Renal cortical epithelial cell (primary cell): Measurements from ENCODE around the gene CREBL2. TPM values are rescaled to one million over a fixed set of nuclear protein-coding genes. Genes with fewer than 3 reads are reported as not detected.
A peak's percentile ranks its signal among the peaks of the same experiment; 100 is the strongest.

ENCODE experiments used
- DNase-seq: peaks from one replicate; pipeline ENCODE4 v3.0.0-alpha.2; 2011; ENCODE audit warnings: low read depth
- total RNA-seq: library from RNA; depleted of rRNA; stranded (reverse); fragments of >200 nt; gene quantifications from 2 replicates; pipeline ENCODE4 v1.2.3, GENCODE V29; 2014

The CREBL2 gene
- total RNA-seq, 1 donor from 2014 or later: 39.4 TPM

GRCh38 chr12:12676605-12677004 lies 64.9 kb downstream of the CREBL2 start:
- DNase-seq: no peak

- no peak for DNase-seq
Observed at GRCh38 chr12:12681061-12681765, 69.5 kb downstream of the CREBL2 start.

- DNase-seq: no peak
Observed at GRCh38 chr12:12682284-12682683, 70.6 kb downstream of the CREBL2 start.

- DNase-seq: no peak
Observed at GRCh38 chr12:12683136-12683697, 71.5 kb downstream of the CREBL2 start.

GRCh38 chr12:12683725-12684124 lies 72.0 kb downstream of the CREBL2 start:
- no peak for DNase-seq

- DNase-seq: no peak
Observed at GRCh38 chr12:12684375-12685106, 72.9 kb downstream of the CREBL2 start.

- no peak for DNase-seq
Observed at GRCh38 chr12:12685305-12685704, 73.6 kb downstream of the CREBL2 start.

GRCh38 chr12:12686472-12686871 lies 74.8 kb downstream of the CREBL2 start:
- no peak for DNase-seq

- DNase-seq: no peak
Observed at GRCh38 chr12:12686925-12687324, 75.2 kb downstream of the CREBL2 start.

- no peak for DNase-seq
Observed at GRCh38 chr12:12689647-12690300, 78.1 kb downstream of the CREBL2 start.

- no peak for DNase-seq
Observed at GRCh38 chr12:12691549-12691948, 79.9 kb downstream of the CREBL2 start.

- DNase-seq: peak; percentile 56
Observed at GRCh38 chr12:12693111-12693671, 81.5 kb downstream of the CREBL2 start.

Other genes starting within 250 kb of the CREBL2 start
- gene DUSP16, start 49.0 kb upstream of the CREBL2 start, total RNA-seq: 22.4 and 24.7 TPM in 2 replicates
- 0.15 TPM in 1 of 2 replicates, not detected in the other for gene GPR19, start 84.3 kb downstream of the CREBL2 start, total RNA-seq
- gene CDKN1B, start 105.5 kb downstream of the CREBL2 start, total RNA-seq: 22.7 and 24.5 TPM in 2 replicates
- 1.5 and 3.6 TPM in 2 replicates for gene APOLD1, start 173.8 kb downstream of the CREBL2 start, total RNA-seq
- 102 and 135 TPM in 2 replicates for gene DDX47, start 201.5 kb downstream of the CREBL2 start, total RNA-seq